Stimulated activated CD4-positive, alpha-beta T cell treated with anti-CD3 and anti-CD28 coated beads, Interleukin-4, amount 100 ng/mL, for 24 hours (primary cell): ENCODE data around the gene PARD3.

Experiments used
- DNase-seq: peaks from one replicate; pipeline ENCODE4 v3.0.0-alpha.2; 2020

Gene PARD3

GRCh38 chr10:34643620-34644019 is 171.5 kb downstream of the PARD3 start:
- no peak for DNase-seq

- DNase-seq: no peak
Measured at GRCh38 chr10:34641913-34642558, 173.1 kb downstream of the PARD3 start.

- DNase-seq: no peak
Measured at GRCh38 chr10:34641147-34641912, 173.8 kb downstream of the PARD3 start.

GRCh38 chr10:34638406-34639054 is 176.6 kb downstream of the PARD3 start:
- DNase-seq: peak; percentile 74

GRCh38 chr10:34637418-34637911 is 177.6 kb downstream of the PARD3 start:
- DNase-seq: peak; percentile 70

GRCh38 chr10:34635111-34635510 is 180.0 kb downstream of the PARD3 start:
- no peak for DNase-seq

- no peak for DNase-seq
Measured at GRCh38 chr10:34633374-34633773, 181.7 kb downstream of the PARD3 start.

GRCh38 chr10:34629084-34629483 is 186.0 kb downstream of the PARD3 start:
- DNase-seq: no peak

GRCh38 chr10:34628174-34628796 is 186.8 kb downstream of the PARD3 start:
- no peak for DNase-seq

GRCh38 chr10:34627741-34628140 is 187.4 kb downstream of the PARD3 start:
- no peak for DNase-seq

- no peak for DNase-seq
Measured at GRCh38 chr10:34627331-34627730, 187.8 kb downstream of the PARD3 start.

GRCh38 chr10:34626158-34626880 is 188.8 kb downstream of the PARD3 start:
- DNase-seq: no peak

- DNase-seq: no peak
Measured at GRCh38 chr10:34624323-34625153, 190.6 kb downstream of the PARD3 start.

GRCh38 chr10:34622945-34623344 is 192.2 kb downstream of the PARD3 start:
- no peak for DNase-seq

- no peak for DNase-seq
Measured at GRCh38 chr10:34618611-34619010, 196.5 kb downstream of the PARD3 start.

GRCh38 chr10:34615770-34616169 is 199.3 kb downstream of the PARD3 start:
- no peak for DNase-seq

- no peak for DNase-seq
Measured at GRCh38 chr10:34613491-34613890, 201.6 kb downstream of the PARD3 start.

- DNase-seq: no peak
Measured at GRCh38 chr10:34612938-34613337, 202.2 kb downstream of the PARD3 start.

- DNase-seq: no peak
Measured at GRCh38 chr10:34612446-34612845, 202.7 kb downstream of the PARD3 start.

GRCh38 chr10:34609287-34609940 is 205.7 kb downstream of the PARD3 start:
- DNase-seq: no peak

GRCh38 chr10:34607894-34608293 is 207.2 kb downstream of the PARD3 start:
- no peak for DNase-seq
